DOHH2 (cell line): Measurements from ENCODE around the gene PIAS1.

Source experiments
- EZH2phosphoT487 ChIP-seq: fragments of 200-600 bp; sonication (generic); IDR thresholded peaks from 2 replicates; pipeline ENCODE4 v1.6.1; 2017; ENCODE audit warnings: borderline replicate concordance, mild to moderate bottlenecking, antibody characterized with exemption, low read length, moderate library complexity, mixed read lengths
- TF ChIP-seq, protein P1 (sequence below): fragments of 200-600 bp; sonication (generic); IDR thresholded peaks from one replicate; pipeline ENCODE4 v1.5.1; 2014; ENCODE audit warnings: antibody characterized with exemption, mild to moderate bottlenecking, low read depth, low read length; ENCODE audit not compliant: poor library complexity, severe bottlenecking

DNA sequence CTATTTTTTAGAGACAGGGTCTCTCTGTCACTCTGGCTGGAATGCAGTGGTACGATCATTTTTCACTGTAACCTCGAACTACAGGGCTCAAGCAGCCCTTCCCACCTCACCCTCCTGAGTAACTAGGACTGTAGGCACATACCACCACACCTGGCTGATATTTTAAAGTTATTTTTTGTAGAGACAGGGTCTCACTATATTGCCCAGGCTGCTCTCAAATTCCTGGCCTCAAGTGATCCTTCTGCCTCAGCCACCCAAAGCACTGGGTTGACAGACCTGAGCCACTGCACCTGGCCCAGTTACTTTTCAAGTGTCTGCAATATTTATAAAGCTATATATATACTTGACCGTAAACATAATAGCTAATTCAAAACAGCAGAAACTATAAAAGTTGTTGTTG, 75.0 kb downstream of the PIAS1 start:
- TF ChIP-seq, protein P1, sequence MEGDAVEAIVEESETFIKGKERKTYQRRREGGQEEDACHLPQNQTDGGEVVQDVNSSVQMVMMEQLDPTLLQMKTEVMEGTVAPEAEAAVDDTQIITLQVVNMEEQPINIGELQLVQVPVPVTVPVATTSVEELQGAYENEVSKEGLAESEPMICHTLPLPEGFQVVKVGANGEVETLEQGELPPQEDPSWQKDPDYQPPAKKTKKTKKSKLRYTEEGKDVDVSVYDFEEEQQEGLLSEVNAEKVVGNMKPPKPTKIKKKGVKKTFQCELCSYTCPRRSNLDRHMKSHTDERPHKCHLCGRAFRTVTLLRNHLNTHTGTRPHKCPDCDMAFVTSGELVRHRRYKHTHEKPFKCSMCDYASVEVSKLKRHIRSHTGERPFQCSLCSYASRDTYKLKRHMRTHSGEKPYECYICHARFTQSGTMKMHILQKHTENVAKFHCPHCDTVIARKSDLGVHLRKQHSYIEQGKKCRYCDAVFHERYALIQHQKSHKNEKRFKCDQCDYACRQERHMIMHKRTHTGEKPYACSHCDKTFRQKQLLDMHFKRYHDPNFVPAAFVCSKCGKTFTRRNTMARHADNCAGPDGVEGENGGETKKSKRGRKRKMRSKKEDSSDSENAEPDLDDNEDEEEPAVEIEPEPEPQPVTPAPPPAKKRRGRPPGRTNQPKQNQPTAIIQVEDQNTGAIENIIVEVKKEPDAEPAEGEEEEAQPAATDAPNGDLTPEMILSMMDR, result no peak
- no peak for TF ChIP-seq EZH2phosphoT487
